ENCODE measurements around the gene ACOX3. TPM values are rescaled to one million over a fixed set of nuclear protein-coding genes. Genes with fewer than 3 reads are reported as not detected.

The ACOX3 gene
- total and polyA plus RNA-seq, 10 of the 15 experiments (the other 5 are each of a cell fraction or from before 2014, with no cell fraction given): 2.0 to 24.5 (median 14.0) TPM

DNA sequence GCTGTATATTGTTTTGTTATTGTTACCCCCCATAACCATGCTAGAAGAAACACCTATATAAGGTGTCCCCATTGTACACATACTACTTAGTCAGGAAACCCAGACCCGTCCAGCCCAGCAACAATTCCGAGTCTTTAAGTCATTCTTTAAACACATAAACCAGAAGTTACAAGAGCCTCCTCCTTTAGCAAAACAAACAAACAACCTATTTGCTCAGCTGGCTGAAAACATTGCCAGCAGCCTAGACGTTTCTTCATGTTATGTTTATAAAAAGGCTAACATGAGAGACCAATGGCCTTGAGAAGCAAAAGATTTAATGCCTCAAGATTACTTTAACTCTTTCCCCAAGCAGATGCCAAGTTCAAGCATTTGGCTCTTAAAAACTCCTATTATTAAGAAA, 1.4 kb downstream of the ACOX3 start:
- FAIRE-seq (no peak), ATAC-seq (no peak), DNase-seq (ENCODE audit: low read depth, low spot score) (no peak)
- Histone ChIP-seq H3K27me3 (replicated peaks in 1 of 2; ENCODE audit: control insufficient read depth in 2 of 2, insufficient read depth in 2 of 2, low read length in 1 of 2) (no peaks in the 10 kb centered on the region), H3K4me2 (ENCODE audit: control insufficient read depth, insufficient read depth) (peak overlapping the region; percentile 1), H3K27ac (ENCODE audit: control insufficient read depth, insufficient read depth) (no peak overlapping the region), H3K79me2 (ENCODE audit: control insufficient read depth, insufficient read depth, low read length) (peaks cover 67% of the 10 kb centered on the region), H3K9ac (ENCODE audit: control insufficient read depth, insufficient read depth, low read length) (no peak overlapping the region; the same call in 1 of the 2 replicates), H3K4me1 (ENCODE audit: control insufficient read depth, insufficient read depth, low read length) (peaks cover 16% of the 10 kb centered on the region), H3K36me3 (ENCODE audit: control insufficient read depth in 2 of 2, insufficient read depth in 2 of 2, low read length in 1 of 2) (no peaks in the 10 kb centered on the region; a peak in 1 of 4 replicates), H4K20me1 (ENCODE audit: control insufficient read depth, insufficient read depth) (no peaks in the 10 kb centered on the region), H3K9me3 (replicated peaks; ENCODE audit: control insufficient read depth, insufficient read depth, low read length) (peaks cover 1% of the 10 kb centered on the region; the same call in 1 of the 3 replicates), H2AFZ (ENCODE audit: control insufficient read depth, low read depth, low read length) (no peak overlapping the region), H3K4me3 (peak overlapping the region; percentile 87; the same call in 1 of the 2 replicates)
- CTCF ChIA-PET: interaction anchor here (0.5 to 1.4 kb wide), 2 partner anchors 10 to 17 kb away, joined by 3 read pairs; no protein-coding TSS in a partner anchor
- in situ Hi-C loops (cut with MboI): no loop called here
- POLR2A ChIA-PET: interaction anchor here (1.8 to 2.6 kb wide), 2 partner anchors 11 to 19 kb away, joined by 7 to 11 read pairs; no protein-coding TSS in a partner anchor
- BruUV-seq (replicated peaks): no TSS peak
- SMC1A ChIA-PET (ENCODE audit: uncharacterized antibody, unreplicated experiment): interaction anchor here (2.5 kb wide), 1 partner anchor 11 kb away, joined by 8 read pairs; no protein-coding TSS in a partner anchor
- TF ChIP-seq, protein P1, sequence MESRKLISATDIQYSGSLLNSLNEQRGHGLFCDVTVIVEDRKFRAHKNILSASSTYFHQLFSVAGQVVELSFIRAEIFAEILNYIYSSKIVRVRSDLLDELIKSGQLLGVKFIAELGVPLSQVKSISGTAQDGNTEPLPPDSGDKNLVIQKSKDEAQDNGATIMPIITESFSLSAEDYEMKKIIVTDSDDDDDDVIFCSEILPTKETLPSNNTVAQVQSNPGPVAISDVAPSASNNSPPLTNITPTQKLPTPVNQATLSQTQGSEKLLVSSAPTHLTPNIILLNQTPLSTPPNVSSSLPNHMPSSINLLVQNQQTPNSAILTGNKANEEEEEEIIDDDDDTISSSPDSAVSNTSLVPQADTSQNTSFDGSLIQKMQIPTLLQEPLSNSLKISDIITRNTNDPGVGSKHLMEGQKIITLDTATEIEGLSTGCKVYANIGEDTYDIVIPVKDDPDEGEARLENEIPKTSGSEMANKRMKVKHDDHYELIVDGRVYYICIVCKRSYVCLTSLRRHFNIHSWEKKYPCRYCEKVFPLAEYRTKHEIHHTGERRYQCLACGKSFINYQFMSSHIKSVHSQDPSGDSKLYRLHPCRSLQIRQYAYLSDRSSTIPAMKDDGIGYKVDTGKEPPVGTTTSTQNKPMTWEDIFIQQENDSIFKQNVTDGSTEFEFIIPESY (IDR thresholded peaks at IDR 0.05): no peak
- TF ChIP-seq, protein P2, sequence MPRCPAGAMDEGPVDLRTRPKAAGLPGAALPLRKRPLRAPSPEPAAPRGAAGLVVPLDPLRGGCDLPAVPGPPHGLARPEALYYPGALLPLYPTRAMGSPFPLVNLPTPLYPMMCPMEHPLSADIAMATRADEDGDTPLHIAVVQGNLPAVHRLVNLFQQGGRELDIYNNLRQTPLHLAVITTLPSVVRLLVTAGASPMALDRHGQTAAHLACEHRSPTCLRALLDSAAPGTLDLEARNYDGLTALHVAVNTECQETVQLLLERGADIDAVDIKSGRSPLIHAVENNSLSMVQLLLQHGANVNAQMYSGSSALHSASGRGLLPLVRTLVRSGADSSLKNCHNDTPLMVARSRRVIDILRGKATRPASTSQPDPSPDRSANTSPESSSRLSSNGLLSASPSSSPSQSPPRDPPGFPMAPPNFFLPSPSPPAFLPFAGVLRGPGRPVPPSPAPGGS (IDR thresholded peaks at IDR 0.05; ENCODE audit: borderline replicate concordance, insufficient read depth, low read depth, low read length, poor library complexity, severe bottlenecking): no peak
- no peak for TF ChIP-seq POLR2AphosphoS5 (IDR thresholded peaks at IDR 0.05; ENCODE audit: low read length)
- TF ChIP-seq RAD21 (IDR thresholded peaks at IDR 0.05; ENCODE audit: insufficient read depth, low read depth, low read length): no peak
- no peak for TF ChIP-seq NFYA (IDR thresholded peaks at IDR 0.05; ENCODE audit: borderline replicate concordance, low read depth, low read length)
- no peak for TF ChIP-seq ESRRA (IDR thresholded peaks at IDR 0.05; ENCODE audit: low read length)
- TF ChIP-seq SMAD1 (IDR thresholded peaks at IDR 0.05; ENCODE audit: low read depth, partially characterized antibody): no peak
- no peak for TF ChIP-seq ZZZ3 (IDR thresholded peaks at IDR 0.05; ENCODE audit: control insufficient read depth, insufficient read length, low read depth)
- no peak for TF ChIP-seq IRF4 (IDR thresholded peaks at IDR 0.05; ENCODE audit: low read depth, low read length)
- TF ChIP-seq KAT2A (conservative IDR thresholded peaks at IDR 0.05; ENCODE audit: control insufficient read depth, low read depth, low read length): no peak
- TF ChIP-seq KLF5 (IDR thresholded peaks at IDR 0.05; ENCODE audit: partially characterized antibody): no peak
- no peak for TF ChIP-seq ATF7 (IDR thresholded peaks at IDR 0.05; ENCODE audit: low read depth)
- no peak for TF ChIP-seq FOS (IDR thresholded peaks at IDR 0.05; ENCODE audit: borderline replicate concordance, extremely low read depth, insufficient read length)
- no peak for TF ChIP-seq PAX8 (IDR thresholded peaks at IDR 0.05)
- TF ChIP-seq MTA2 (IDR thresholded peaks at IDR 0.05; ENCODE audit: low read depth): no peak
- TF ChIP-seq, protein P3, sequence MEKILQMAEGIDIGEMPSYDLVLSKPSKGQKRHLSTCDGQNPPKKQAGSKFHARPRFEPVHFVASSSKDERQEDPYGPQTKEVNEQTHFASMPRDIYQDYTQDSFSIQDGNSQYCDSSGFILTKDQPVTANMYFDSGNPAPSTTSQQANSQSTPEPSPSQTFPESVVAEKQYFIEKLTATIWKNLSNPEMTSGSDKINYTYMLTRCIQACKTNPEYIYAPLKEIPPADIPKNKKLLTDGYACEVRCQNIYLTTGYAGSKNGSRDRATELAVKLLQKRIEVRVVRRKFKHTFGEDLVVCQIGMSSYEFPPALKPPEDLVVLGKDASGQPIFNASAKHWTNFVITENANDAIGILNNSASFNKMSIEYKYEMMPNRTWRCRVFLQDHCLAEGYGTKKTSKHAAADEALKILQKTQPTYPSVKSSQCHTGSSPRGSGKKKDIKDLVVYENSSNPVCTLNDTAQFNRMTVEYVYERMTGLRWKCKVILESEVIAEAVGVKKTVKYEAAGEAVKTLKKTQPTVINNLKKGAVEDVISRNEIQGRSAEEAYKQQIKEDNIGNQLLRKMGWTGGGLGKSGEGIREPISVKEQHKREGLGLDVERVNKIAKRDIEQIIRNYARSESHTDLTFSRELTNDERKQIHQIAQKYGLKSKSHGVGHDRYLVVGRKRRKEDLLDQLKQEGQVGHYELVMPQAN (conservative IDR thresholded peaks at IDR 0.05): no peak
- no peak for TF ChIP-seq TCF3 (IDR thresholded peaks at IDR 0.05; ENCODE audit: borderline replicate concordance, insufficient read depth, low read depth, low read length)
- no peak for TF ChIP-seq NRF1 (conservative IDR thresholded peaks at IDR 0.05; ENCODE audit: low read depth, low read length)
- intact Hi-C loops (cut with micrococcal nuclease; ENCODE audit: unreplicated experiment): no loop called here
- WGBS (ENCODE audit: insufficient coverage, insufficient replicate concordance, low lambda C conversion rate, missing lambda C conversion rate): 78% methylated on average over 3 of the region's 3 CpGs
- RAD21 ChIA-PET (ENCODE audit: unreplicated experiment): no interaction called here
